NCI-H524 (cell line): ENCODE measurements around the gene CCDC86.
A peak's percentile ranks its signal among the peaks of the same experiment; 100 is the strongest.

Source experiments
- DNase-seq, 2 experiments: peaks; one replicate each; lab custom pipeline; 2025; lab: John Stamatoyannopoulos, UW

The CCDC86 gene

GRCh38 chr11:60868682-60869450, 27.0 kb downstream of the CCDC86 start:
- peak in 1 of 2 experiments; percentile 36 for DNase-seq

GRCh38 chr11:60869451-60869825, 27.5 kb downstream of the CCDC86 start:
- no peak for DNase-seq

- peak; percentile 52 to 88 for DNase-seq
Measured at GRCh38 chr11:60870276-60870675, 28.4 kb downstream of the CCDC86 start.

GRCh38 chr11:60870733-60871377, 28.9 kb downstream of the CCDC86 start:
- DNase-seq: no peak

GRCh38 chr11:60871378-60872061, 29.6 kb downstream of the CCDC86 start:
- DNase-seq: no peak

GRCh38 chr11:60872124-60872960, 30.4 kb downstream of the CCDC86 start:
- no peak for DNase-seq

- DNase-seq: no peak
Measured at GRCh38 chr11:60872961-60873524, 31.1 kb downstream of the CCDC86 start.

- peak; percentile 35 to 74 for DNase-seq
Measured at GRCh38 chr11:60873533-60873932, 31.6 kb downstream of the CCDC86 start.

- no peak for DNase-seq
Measured at GRCh38 chr11:60874421-60875365, 32.8 kb downstream of the CCDC86 start.

GRCh38 chr11:60875366-60876167, 33.7 kb downstream of the CCDC86 start:
- DNase-seq: peak in 1 of 2 experiments; percentile 36

GRCh38 chr11:60876168-60876485, 34.2 kb downstream of the CCDC86 start:
- no peak for DNase-seq

- no peak for DNase-seq
Measured at GRCh38 chr11:60878245-60879101, 36.6 kb downstream of the CCDC86 start.

GRCh38 chr11:60879104-60879503, 37.2 kb downstream of the CCDC86 start:
- DNase-seq: no peak

- DNase-seq: no peak
Measured at GRCh38 chr11:60879971-60880588, 38.2 kb downstream of the CCDC86 start.

- no peak for DNase-seq
Measured at GRCh38 chr11:60880643-60881282, 38.9 kb downstream of the CCDC86 start.

GRCh38 chr11:60887556-60887955, 45.6 kb downstream of the CCDC86 start:
- DNase-seq: peak; percentile 51 to 78

- no peak for DNase-seq
Measured at GRCh38 chr11:60889869-60890311, 48.0 kb downstream of the CCDC86 start.

GRCh38 chr11:60890696-60891095, 48.8 kb downstream of the CCDC86 start:
- no peak for DNase-seq
